WTC11 (cell line): ENCODE measurements around the gene PCDHGB4. TPM values are rescaled to one million over a fixed set of nuclear protein-coding genes. Genes with fewer than 3 reads are reported as not detected.

Experiments used
- ATAC-seq: fragments of 200-7000 bp; cut with Tn5 transposase; 2 replicates; pipeline ENCODE4 v1.10.0; 2021; ENCODE audit warnings: mild to moderate bottlenecking, moderate library complexity
- CTCF ChIA-PET: fragments of 300-600 bp; sonication (Branson Sonifier 250); formaldehyde crosslinking; loops from one replicate; lab custom pipeline; 2021; ENCODE audit warnings: antibody characterized with exemption; lab: Charles Lee
- POLR2A ChIA-PET: fragments of 350-600 bp; sonication (Branson Sonifier 250); formaldehyde crosslinking; loops from one replicate; lab custom pipeline; 2021; ENCODE audit warnings: antibody characterized with exemption; lab: Charles Lee
- DNase-seq: peaks from one replicate; pipeline ENCODE4 v3.0.0; 2021; ENCODE audit warnings: low spot score
- H3K27ac Mint-ChIP-seq: 2 replicates; pipeline ENCODE4 v1.8.0; 2021; ENCODE audit warnings: mixed read lengths
- H3K27me3 Mint-ChIP-seq: 2 replicates; pipeline ENCODE4 v1.8.0; 2021; ENCODE audit warnings: low read depth, mild to moderate bottlenecking, moderate library complexity, mixed read lengths
- H3K36me3 Mint-ChIP-seq: 2 replicates; pipeline ENCODE4 v1.8.0; 2021; ENCODE audit warnings: mixed read lengths
- H3K4me1 Mint-ChIP-seq: 2 replicates; pipeline ENCODE4 v1.8.0; 2022; ENCODE audit warnings: mixed read lengths
- H3K4me3 Mint-ChIP-seq: 2 replicates; pipeline ENCODE4 v1.8.0; 2021; ENCODE audit warnings: mild to moderate bottlenecking, moderate library complexity, mixed read lengths
- H3K9me3 Mint-ChIP-seq: 2 replicates; pipeline ENCODE4 v1.8.0; 2021; ENCODE audit warnings: mixed read lengths
- CBFB ChIP-seq: sonication (generic); formaldehyde crosslinking; IDR thresholded peaks from 2 replicates; pipeline ENCODE4 v1.8.1; 2022; ENCODE audit warnings: mild to moderate bottlenecking, low read depth, missing genetic modification reagents
- CREM ChIP-seq: sonication (generic); formaldehyde crosslinking; IDR thresholded peaks from 2 replicates; pipeline ENCODE4 v1.8.1; 2022; ENCODE audit warnings: mild to moderate bottlenecking, missing genetic modification reagents, moderate library complexity
- ESRRA ChIP-seq: sonication (generic); formaldehyde crosslinking; IDR thresholded peaks from 2 replicates; pipeline ENCODE4 v1.8.1; 2022; ENCODE audit warnings: mild to moderate bottlenecking, missing genetic modification reagents, borderline replicate concordance
- ETV6 ChIP-seq: sonication (generic); formaldehyde crosslinking; IDR thresholded peaks from 2 replicates; pipeline ENCODE4 v1.8.1; 2022; ENCODE audit warnings: mild to moderate bottlenecking, missing genetic modification reagents
- NFATC4 ChIP-seq: fragments of 250-450 bp; sonication (Bioruptor Pico); IDR thresholded peaks from 2 replicates; pipeline ENCODE4 v1.9.0; 2021; ENCODE audit warnings: mild to moderate bottlenecking
- NR3C1 ChIP-seq: sonication (generic); formaldehyde crosslinking; conservative IDR thresholded peaks from 2 replicates; pipeline ENCODE4 v1.8.1; 2023; ENCODE audit warnings: low read depth, mild to moderate bottlenecking, missing genetic modification reagents
- TEAD1 ChIP-seq: sonication (generic); formaldehyde crosslinking; IDR thresholded peaks from 2 replicates; pipeline ENCODE4 v1.8.0; 2022; ENCODE audit warnings: mild to moderate bottlenecking, missing genetic modification reagents
- TEAD4 ChIP-seq: sonication (generic); formaldehyde crosslinking; IDR thresholded peaks from 2 replicates; pipeline ENCODE4 v1.8.0; 2022; ENCODE audit warnings: mild to moderate bottlenecking, missing genetic modification reagents
- ZNF121 ChIP-seq: sonication (generic); formaldehyde crosslinking; IDR thresholded peaks from 2 replicates; pipeline ENCODE4 v1.8.0; 2023; ENCODE audit warnings: missing genetic modification reagents
- ZNF423 ChIP-seq: fragments of 250-450 bp; sonication (Bioruptor Pico); IDR thresholded peaks from 2 replicates; pipeline ENCODE4 v2.1.2; 2022; ENCODE audit warnings: mild to moderate bottlenecking, moderate library complexity
- total RNA-seq: library from RNA; stranded (reverse); gene quantifications from 3 replicates; pipeline ENCODE4 v1.2.3, GENCODE V29; 2021
- TF ChIP-seq, protein P1 (sequence below): fragments of 250-450 bp; sonication (Bioruptor Pico); IDR thresholded peaks from 2 replicates; pipeline ENCODE4 v1.9.0; 2021; ENCODE audit warnings: mild to moderate bottlenecking
- TF ChIP-seq, protein P2 (sequence below): fragments of 250-450 bp; sonication (Bioruptor Pico); IDR thresholded peaks from 2 replicates; pipeline ENCODE4 v1.9.0; 2021; ENCODE audit warnings: mild to moderate bottlenecking, borderline replicate concordance
- TF ChIP-seq, protein P3 (sequence below): sonication (generic); formaldehyde crosslinking; IDR thresholded peaks from 2 replicates; pipeline ENCODE4 v1.8.1; 2023; ENCODE audit warnings: mild to moderate bottlenecking, missing genetic modification reagents, moderate library complexity
- TF ChIP-seq, protein P4 (sequence below): sonication (generic); formaldehyde crosslinking; conservative IDR thresholded peaks from 2 replicates; pipeline ENCODE4 v1.8.1; 2023; ENCODE audit warnings: mild to moderate bottlenecking, low read depth, missing genetic modification reagents, moderate library complexity
- TF ChIP-seq, protein P5 (sequence below): sonication (generic); formaldehyde crosslinking; IDR thresholded peaks from 2 replicates; pipeline ENCODE4 v1.8.0; 2022; ENCODE audit warnings: mild to moderate bottlenecking, missing genetic modification reagents
- TF ChIP-seq, protein P6 (sequence below): sonication (generic); formaldehyde crosslinking; IDR thresholded peaks from 2 replicates; pipeline ENCODE4 v1.8.1; 2022; ENCODE audit warnings: mild to moderate bottlenecking, missing genetic modification reagents, moderate library complexity, borderline replicate concordance
- TF ChIP-seq, protein P7 (sequence below): sonication (generic); formaldehyde crosslinking; IDR thresholded peaks from 2 replicates; pipeline ENCODE4 v1.8.0; 2023; ENCODE audit warnings: mild to moderate bottlenecking, missing genetic modification reagents
- TF ChIP-seq, protein P8 (sequence below): fragments of 250-450 bp; sonication (Bioruptor Pico); conservative IDR thresholded peaks from 2 replicates; pipeline ENCODE4 v1.9.0; 2021; ENCODE audit warnings: mild to moderate bottlenecking
- TF ChIP-seq, protein P9 (sequence below): sonication (generic); formaldehyde crosslinking; IDR thresholded peaks from 2 replicates; pipeline ENCODE4 v1.8.0; 2022; ENCODE audit warnings: mild to moderate bottlenecking, missing genetic modification reagents

Gene PCDHGB4
- total RNA-seq, 1 experiment from 2014 or later, result 9.1 TPM

DNA sequence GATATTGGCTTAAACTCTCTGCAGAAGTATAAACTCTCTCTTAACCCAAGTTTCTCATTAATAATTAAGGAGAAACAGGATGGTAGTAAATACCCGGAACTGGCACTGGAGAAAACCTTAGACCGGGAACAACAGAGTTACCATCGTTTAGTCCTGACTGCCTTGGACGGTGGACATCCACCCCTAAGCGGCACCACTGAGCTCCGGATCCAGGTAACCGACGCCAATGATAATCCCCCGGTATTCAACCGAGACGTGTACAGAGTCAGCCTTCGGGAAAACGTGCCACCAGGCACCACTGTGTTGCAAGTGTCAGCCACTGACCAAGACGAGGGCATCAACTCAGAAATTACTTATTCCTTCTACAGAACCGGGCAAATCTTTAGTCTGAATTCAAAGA is 11.1 kb downstream of the PCDHGB4 start (continued):
- TF ChIP-seq, protein P1, sequence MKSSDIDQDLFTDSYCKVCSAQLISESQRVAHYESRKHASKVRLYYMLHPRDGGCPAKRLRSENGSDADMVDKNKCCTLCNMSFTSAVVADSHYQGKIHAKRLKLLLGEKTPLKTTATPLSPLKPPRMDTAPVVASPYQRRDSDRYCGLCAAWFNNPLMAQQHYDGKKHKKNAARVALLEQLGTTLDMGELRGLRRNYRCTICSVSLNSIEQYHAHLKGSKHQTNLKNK, result no peak
- no peak for TF ChIP-seq ETV6 (CRISPR knock-in tag)
- TF ChIP-seq, protein P2, sequence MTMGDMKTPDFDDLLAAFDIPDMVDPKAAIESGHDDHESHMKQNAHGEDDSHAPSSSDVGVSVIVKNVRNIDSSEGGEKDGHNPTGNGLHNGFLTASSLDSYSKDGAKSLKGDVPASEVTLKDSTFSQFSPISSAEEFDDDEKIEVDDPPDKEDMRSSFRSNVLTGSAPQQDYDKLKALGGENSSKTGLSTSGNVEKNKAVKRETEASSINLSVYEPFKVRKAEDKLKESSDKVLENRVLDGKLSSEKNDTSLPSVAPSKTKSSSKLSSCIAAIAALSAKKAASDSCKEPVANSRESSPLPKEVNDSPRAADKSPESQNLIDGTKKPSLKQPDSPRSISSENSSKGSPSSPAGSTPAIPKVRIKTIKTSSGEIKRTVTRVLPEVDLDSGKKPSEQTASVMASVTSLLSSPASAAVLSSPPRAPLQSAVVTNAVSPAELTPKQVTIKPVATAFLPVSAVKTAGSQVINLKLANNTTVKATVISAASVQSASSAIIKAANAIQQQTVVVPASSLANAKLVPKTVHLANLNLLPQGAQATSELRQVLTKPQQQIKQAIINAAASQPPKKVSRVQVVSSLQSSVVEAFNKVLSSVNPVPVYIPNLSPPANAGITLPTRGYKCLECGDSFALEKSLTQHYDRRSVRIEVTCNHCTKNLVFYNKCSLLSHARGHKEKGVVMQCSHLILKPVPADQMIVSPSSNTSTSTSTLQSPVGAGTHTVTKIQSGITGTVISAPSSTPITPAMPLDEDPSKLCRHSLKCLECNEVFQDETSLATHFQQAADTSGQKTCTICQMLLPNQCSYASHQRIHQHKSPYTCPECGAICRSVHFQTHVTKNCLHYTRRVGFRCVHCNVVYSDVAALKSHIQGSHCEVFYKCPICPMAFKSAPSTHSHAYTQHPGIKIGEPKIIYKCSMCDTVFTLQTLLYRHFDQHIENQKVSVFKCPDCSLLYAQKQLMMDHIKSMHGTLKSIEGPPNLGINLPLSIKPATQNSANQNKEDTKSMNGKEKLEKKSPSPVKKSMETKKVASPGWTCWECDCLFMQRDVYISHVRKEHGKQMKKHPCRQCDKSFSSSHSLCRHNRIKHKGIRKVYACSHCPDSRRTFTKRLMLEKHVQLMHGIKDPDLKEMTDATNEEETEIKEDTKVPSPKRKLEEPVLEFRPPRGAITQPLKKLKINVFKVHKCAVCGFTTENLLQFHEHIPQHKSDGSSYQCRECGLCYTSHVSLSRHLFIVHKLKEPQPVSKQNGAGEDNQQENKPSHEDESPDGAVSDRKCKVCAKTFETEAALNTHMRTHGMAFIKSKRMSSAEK (CRISPR knock-in tag), result no peak

DNA sequence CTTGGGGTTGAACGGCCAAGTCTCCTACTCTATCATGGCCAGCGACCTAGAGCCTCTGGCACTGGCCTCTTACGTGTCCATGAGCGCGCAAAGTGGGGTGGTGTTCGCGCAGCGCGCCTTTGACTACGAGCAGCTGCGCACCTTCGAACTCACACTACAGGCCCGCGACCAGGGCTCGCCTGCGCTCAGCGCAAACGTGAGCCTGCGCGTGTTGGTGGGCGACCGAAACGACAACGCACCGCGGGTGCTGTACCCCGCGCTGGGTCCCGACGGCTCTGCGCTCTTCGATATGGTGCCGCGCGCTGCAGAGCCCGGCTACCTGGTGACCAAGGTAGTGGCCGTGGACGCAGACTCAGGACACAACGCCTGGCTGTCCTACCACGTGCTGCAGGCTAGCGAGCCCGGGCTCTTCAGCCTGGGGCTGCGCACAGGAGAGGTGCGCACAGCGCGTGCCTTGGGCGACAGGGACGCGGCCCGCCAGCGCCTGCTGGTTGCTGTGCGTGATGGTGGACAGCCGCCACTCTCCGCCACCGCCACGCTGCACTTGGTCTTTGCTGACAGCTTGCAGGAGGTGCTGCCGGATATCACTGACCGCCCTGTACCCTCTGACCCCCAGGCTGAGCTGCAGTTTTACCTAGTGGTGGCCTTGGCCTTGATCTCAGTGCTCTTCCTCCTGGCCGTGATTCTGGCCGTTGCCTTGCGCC is 12.2 kb downstream of the PCDHGB4 start:
- Mint-ChIP-seq H3K27me3 (peaks cover 14% of the 10 kb centered on the region), H3K27ac (no peak overlapping the region), H3K4me3 (no peak overlapping the region), H3K4me1 (no peaks in the 10 kb centered on the region), H3K9me3 (peaks cover 55% of the 10 kb centered on the region), H3K36me3 (peaks cover 64% of the 10 kb centered on the region)
- ChIA-PET POLR2A (no interaction called here), CTCF (interaction anchor here (0.6 to 2.0 kb wide), 4 partner anchors 12 to 30 kb away, joined by 3 to 5 read pairs (median 4); partner anchors contain the start of genes PCDHGA10, PCDHGB3, PCDHGB4 and PCDHGB7)
- DNase-seq, result no peak
- ATAC-seq, result no peak
- no peak for TF ChIP-seq ZNF423 (CRISPR knock-in tag)
- TF ChIP-seq, protein P3, sequence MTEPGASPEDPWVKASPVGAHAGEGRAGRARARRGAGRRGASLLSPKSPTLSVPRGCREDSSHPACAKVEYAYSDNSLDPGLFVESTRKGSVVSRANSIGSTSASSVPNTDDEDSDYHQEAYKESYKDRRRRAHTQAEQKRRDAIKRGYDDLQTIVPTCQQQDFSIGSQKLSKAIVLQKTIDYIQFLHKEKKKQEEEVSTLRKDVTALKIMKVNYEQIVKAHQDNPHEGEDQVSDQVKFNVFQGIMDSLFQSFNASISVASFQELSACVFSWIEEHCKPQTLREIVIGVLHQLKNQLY, result no peak
- TF ChIP-seq NFATC4 (CRISPR knock-in tag), result no peak
- no peak for TF ChIP-seq TEAD4
- no peak for TF ChIP-seq NR3C1 (CRISPR knock-in tag)
- no peak for TF ChIP-seq ZNF121
- no peak for TF ChIP-seq TEAD1 (CRISPR knock-in tag)
- TF ChIP-seq, protein P4, sequence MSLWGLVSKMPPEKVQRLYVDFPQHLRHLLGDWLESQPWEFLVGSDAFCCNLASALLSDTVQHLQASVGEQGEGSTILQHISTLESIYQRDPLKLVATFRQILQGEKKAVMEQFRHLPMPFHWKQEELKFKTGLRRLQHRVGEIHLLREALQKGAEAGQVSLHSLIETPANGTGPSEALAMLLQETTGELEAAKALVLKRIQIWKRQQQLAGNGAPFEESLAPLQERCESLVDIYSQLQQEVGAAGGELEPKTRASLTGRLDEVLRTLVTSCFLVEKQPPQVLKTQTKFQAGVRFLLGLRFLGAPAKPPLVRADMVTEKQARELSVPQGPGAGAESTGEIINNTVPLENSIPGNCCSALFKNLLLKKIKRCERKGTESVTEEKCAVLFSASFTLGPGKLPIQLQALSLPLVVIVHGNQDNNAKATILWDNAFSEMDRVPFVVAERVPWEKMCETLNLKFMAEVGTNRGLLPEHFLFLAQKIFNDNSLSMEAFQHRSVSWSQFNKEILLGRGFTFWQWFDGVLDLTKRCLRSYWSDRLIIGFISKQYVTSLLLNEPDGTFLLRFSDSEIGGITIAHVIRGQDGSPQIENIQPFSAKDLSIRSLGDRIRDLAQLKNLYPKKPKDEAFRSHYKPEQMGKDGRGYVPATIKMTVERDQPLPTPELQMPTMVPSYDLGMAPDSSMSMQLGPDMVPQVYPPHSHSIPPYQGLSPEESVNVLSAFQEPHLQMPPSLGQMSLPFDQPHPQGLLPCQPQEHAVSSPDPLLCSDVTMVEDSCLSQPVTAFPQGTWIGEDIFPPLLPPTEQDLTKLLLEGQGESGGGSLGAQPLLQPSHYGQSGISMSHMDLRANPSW (CRISPR knock-in tag), result no peak
- no peak for TF ChIP-seq CREM (CRISPR knock-in tag)
- TF ChIP-seq, protein P5, sequence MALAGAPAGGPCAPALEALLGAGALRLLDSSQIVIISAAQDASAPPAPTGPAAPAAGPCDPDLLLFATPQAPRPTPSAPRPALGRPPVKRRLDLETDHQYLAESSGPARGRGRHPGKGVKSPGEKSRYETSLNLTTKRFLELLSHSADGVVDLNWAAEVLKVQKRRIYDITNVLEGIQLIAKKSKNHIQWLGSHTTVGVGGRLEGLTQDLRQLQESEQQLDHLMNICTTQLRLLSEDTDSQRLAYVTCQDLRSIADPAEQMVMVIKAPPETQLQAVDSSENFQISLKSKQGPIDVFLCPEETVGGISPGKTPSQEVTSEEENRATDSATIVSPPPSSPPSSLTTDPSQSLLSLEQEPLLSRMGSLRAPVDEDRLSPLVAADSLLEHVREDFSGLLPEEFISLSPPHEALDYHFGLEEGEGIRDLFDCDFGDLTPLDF (CRISPR knock-in tag), result no peak
- TF ChIP-seq, protein P6, sequence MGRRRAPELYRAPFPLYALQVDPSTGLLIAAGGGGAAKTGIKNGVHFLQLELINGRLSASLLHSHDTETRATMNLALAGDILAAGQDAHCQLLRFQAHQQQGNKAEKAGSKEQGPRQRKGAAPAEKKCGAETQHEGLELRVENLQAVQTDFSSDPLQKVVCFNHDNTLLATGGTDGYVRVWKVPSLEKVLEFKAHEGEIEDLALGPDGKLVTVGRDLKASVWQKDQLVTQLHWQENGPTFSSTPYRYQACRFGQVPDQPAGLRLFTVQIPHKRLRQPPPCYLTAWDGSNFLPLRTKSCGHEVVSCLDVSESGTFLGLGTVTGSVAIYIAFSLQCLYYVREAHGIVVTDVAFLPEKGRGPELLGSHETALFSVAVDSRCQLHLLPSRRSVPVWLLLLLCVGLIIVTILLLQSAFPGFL, result no peak
- TF ChIP-seq, protein P7, sequence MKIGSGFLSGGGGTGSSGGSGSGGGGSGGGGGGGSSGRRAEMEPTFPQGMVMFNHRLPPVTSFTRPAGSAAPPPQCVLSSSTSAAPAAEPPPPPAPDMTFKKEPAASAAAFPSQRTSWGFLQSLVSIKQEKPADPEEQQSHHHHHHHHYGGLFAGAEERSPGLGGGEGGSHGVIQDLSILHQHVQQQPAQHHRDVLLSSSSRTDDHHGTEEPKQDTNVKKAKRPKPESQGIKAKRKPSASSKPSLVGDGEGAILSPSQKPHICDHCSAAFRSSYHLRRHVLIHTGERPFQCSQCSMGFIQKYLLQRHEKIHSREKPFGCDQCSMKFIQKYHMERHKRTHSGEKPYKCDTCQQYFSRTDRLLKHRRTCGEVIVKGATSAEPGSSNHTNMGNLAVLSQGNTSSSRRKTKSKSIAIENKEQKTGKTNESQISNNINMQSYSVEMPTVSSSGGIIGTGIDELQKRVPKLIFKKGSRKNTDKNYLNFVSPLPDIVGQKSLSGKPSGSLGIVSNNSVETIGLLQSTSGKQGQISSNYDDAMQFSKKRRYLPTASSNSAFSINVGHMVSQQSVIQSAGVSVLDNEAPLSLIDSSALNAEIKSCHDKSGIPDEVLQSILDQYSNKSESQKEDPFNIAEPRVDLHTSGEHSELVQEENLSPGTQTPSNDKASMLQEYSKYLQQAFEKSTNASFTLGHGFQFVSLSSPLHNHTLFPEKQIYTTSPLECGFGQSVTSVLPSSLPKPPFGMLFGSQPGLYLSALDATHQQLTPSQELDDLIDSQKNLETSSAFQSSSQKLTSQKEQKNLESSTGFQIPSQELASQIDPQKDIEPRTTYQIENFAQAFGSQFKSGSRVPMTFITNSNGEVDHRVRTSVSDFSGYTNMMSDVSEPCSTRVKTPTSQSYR, result no peak
- TF ChIP-seq, protein P8, sequence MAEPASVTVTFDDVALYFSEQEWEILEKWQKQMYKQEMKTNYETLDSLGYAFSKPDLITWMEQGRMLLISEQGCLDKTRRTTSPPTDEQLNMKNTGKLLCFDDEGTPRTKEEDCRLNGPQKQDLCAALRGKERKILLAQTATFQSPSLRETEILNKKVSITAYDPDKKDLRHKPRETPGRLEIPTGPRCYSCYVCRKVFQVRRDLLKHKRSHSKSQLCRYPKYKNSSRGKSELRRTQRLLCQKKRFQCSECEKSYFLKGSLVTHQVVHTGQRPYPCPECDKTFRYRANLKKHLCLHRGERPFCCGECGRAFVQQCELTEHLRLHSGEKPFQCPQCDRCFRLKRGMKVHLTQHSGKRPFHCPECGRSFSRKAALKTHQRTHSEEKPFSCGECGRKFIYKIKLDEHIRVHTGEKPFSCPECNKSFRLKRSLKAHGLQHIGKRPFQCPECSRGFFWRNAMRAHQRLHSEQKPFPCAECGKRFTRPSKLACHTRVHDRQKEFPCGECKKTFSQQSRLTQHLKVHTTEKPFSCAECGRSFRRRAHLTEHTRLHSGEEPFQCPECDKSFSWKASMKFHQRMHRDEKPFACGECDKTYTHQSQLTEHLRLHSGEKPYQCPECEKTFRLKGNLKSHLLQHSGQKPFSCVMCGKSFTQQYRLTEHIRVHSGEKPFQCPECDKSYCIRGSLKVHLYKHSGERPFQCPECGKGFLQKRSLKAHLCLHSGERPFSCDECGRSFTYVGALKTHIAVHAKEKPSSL, result no peak
- TF ChIP-seq CBFB (CRISPR knock-in tag), result no peak
- TF ChIP-seq, protein P9, sequence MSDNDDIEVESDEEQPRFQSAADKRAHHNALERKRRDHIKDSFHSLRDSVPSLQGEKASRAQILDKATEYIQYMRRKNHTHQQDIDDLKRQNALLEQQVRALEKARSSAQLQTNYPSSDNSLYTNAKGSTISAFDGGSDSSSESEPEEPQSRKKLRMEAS, result no peak
- no peak for TF ChIP-seq ESRRA (CRISPR knock-in tag)
